CD14-positive monocyte (primary cell): ENCODE measurements around the gene CALHM5. TPM values are rescaled to one million over a fixed set of nuclear protein-coding genes. Genes with fewer than 3 reads are reported as not detected.
A peak's percentile ranks its signal among the peaks of the same experiment; 100 is the strongest.

Source experiments
- DNase-seq, 3 donors: peaks; one replicate each; pipeline ENCODE4 v3.0.0-alpha.2; 2011 to 2022
- H2AFZ ChIP-seq: 2 replicates; pipeline ENCODE4 v1.6.0; 2012; ENCODE audit warnings: mild to moderate bottlenecking, low read depth, low read length, inconsistent platforms; ENCODE audit not compliant: insufficient read depth, poor library complexity, severe bottlenecking
- H3K27ac ChIP-seq, 2 donors: 1 replicate in 1 of 2; 2 replicates in 1 of 2; pipeline ENCODE4 v1.5.1; 2012 to 2013; ENCODE audit warnings: low read length in 2 of 2, control low read depth in 1 of 2, inconsistent platforms in 1 of 2, low read depth in 1 of 2, mild to moderate bottlenecking in 1 of 2
- H3K27me3 ChIP-seq, 2 donors: one replicate each; pipeline versions ENCODE4 v1.6.0 to v1.6.1; 2011 to 2013; ENCODE audit warnings: low read length in 2 of 2; ENCODE audit not compliant: control insufficient read depth in 2 of 2, insufficient read depth in 2 of 2
- H3K36me3 ChIP-seq, 2 donors: replicated peaks in 1 of 2; 1 replicate in 1 of 2; 2 replicates in 1 of 2; pipeline versions ENCODE4 v1.5.1 to v1.6.1; 2012 to 2013; ENCODE audit warnings: low read length in 2 of 2, control low read depth in 1 of 2, inconsistent platforms in 1 of 2, mild to moderate bottlenecking in 1 of 2; ENCODE audit not compliant: insufficient read depth in 2 of 2, control insufficient read depth in 1 of 2
- H3K4me1 ChIP-seq, 2 donors: 1 replicate in 1 of 2; 2 replicates in 1 of 2; pipeline versions ENCODE4 v1.5.1 to v1.6.1; 2012 to 2013; ENCODE audit warnings: low read length in 2 of 2, control low read depth in 1 of 2, inconsistent platforms in 1 of 2, mild to moderate bottlenecking in 1 of 2, moderate library complexity in 1 of 2; ENCODE audit not compliant: insufficient read depth in 2 of 2, control insufficient read depth in 1 of 2
- H3K4me2 ChIP-seq: replicated peaks from 2 replicates; pipeline ENCODE3; 2012; ENCODE audit warnings: low read length, moderate library complexity, mild to moderate bottlenecking; ENCODE audit not compliant: poor library complexity, severe bottlenecking; ENCODE audit errors: extremely low read depth
- H3K4me3 ChIP-seq, 3 experiments: fragments of 200-600 bp in 1 of 3; sonication (generic) in 1 of 3; replicated peaks in 1 of 3; 1 replicate in 2 of 3; 2 replicates in 1 of 3; pipeline ENCODE4 v1.5.1; 2011 to 2013; ENCODE audit warnings: low read length in 3 of 3, mild to moderate bottlenecking in 3 of 3, control low read depth in 2 of 3, low read depth in 2 of 3, inconsistent platforms in 1 of 3, moderate library complexity in 1 of 3
- H3K79me2 ChIP-seq: 2 replicates; pipeline ENCODE4 v1.6.0; 2012; ENCODE audit warnings: mild to moderate bottlenecking, control low read depth, inconsistent platforms, low read length, moderate library complexity; ENCODE audit not compliant: insufficient read depth
- H3K9ac ChIP-seq: 2 replicates; pipeline ENCODE4 v1.6.0; 2017; ENCODE audit warnings: low read length, mild to moderate bottlenecking; ENCODE audit not compliant: insufficient read depth, poor library complexity, severe bottlenecking
- H3K9me3 ChIP-seq, 2 donors: replicated peaks in 1 of 2; 1 replicate in 1 of 2; 2 replicates in 1 of 2; pipeline versions ENCODE4 v1.5.1 to v1.6.1; 2012 to 2013; ENCODE audit warnings: low read length in 2 of 2, control low read depth in 1 of 2; ENCODE audit not compliant: control insufficient read depth in 1 of 2, insufficient read depth in 1 of 2
- H4K20me1 ChIP-seq: 2 replicates; pipeline ENCODE4 v1.6.0; 2012; ENCODE audit warnings: mild to moderate bottlenecking, low read length, control low read depth, moderate library complexity; ENCODE audit not compliant: insufficient read depth
- H3K27ac Mint-ChIP-seq, 7 donors: one replicate each; pipeline ENCODE4 v1.8.0; 2020; ENCODE audit warnings: mild to moderate bottlenecking in 7 of 7, mixed read lengths in 7 of 7, moderate library complexity in 6 of 7, inconsistent platforms in 2 of 7
- H3K27me3 Mint-ChIP-seq, 3 donors: one replicate each; pipeline ENCODE4 v1.8.0; 2021 to 2022; ENCODE audit warnings: low read depth in 3 of 3, mild to moderate bottlenecking in 3 of 3, mixed read lengths in 3 of 3, moderate library complexity in 3 of 3, inconsistent platforms in 1 of 3
- H3K36me3 Mint-ChIP-seq, 2 donors: one replicate each; pipeline ENCODE4 v1.8.0; 2020; ENCODE audit warnings: mixed read lengths in 2 of 2, inconsistent platforms in 1 of 2, mild to moderate bottlenecking in 1 of 2
- H3K4me1 Mint-ChIP-seq: one replicate; pipeline ENCODE4 v1.8.0; 2020; ENCODE audit warnings: mild to moderate bottlenecking, mixed read lengths
- H3K4me3 Mint-ChIP-seq, 2 donors: one replicate each; pipeline ENCODE4 v1.8.0; 2020; ENCODE audit warnings: mild to moderate bottlenecking in 2 of 2, mixed read lengths in 2 of 2, moderate library complexity in 1 of 2
- H3K9me3 Mint-ChIP-seq, 7 donors: one replicate each; pipeline ENCODE4 v1.8.0; 2020 to 2022; ENCODE audit warnings: mixed read lengths in 7 of 7, mild to moderate bottlenecking in 6 of 7, moderate library complexity in 6 of 7, inconsistent platforms in 2 of 7
- CTCF ChIP-seq: fragments of 200-600 bp; IDR thresholded peaks from one replicate; pipeline ENCODE4 v1.8.0; 2022; ENCODE audit warnings: antibody characterized with exemption, mild to moderate bottlenecking
- WGBS: methylation state at CpG from one replicate; pipeline ENCODE4 v1.1.5; 2013; ENCODE audit warnings: missing lambda C conversion rate; ENCODE audit not compliant: insufficient coverage; 5-methylcytosine and 5-hydroxymethylcytosine counted together
- intact Hi-C, 2 donors: fragments of 100-400 bp; cut with micrococcal nuclease; formaldehyde crosslinking; loops; one replicate each; pipeline versions ENCODE4 v1.15.0 to v1.15.1; 2023
- polyA plus RNA-seq, 3 donors: library from polyadenylated mRNA; depleted of rRNA in 1 of 3; unstranded in 2 of 3; stranded (reverse) in 1 of 3; fragments of 300-500 nt in 2 of 3; fragments of >200 nt in 1 of 3; fragmentation: Illumina TruSeq in 2 of 3; gene quantifications; 1 replicate in 2 of 3; 2 replicates in 1 of 3; pipeline ENCODE4 v1.2.3, GENCODE V29; 2012 to 2021

The CALHM5 gene
- polyA plus RNA-seq, 3 donors: 0.01 TPM; not detected in 2

GRCh38 chr6:116497113-116497676, 14.2 kb upstream of the CALHM5 start:
- Histone ChIP-seq H3K36me3 (no peaks in the 10 kb centered on the region), H3K9me3 (no peaks in the 10 kb centered on the region), H3K79me2 (no peaks in the 10 kb centered on the region), H3K27me3 (no peaks in the 10 kb centered on the region), H3K4me2 (no peak overlapping the region), H3K4me1 (peaks cover 5 to 7% of the 10 kb centered on the region in 2 donors), H3K4me3 (no peak overlapping the region), H3K27ac (no peak overlapping the region), H4K20me1 (no peaks in the 10 kb centered on the region), H3K9ac (no peak overlapping the region), H2AFZ (no peak overlapping the region)
- intact Hi-C loops: no loop called here
- H3K27ac Mint-ChIP-seq: no peak overlapping the region
- peaks cover 13% of the 10 kb centered on the region for H3K4me1 Mint-ChIP-seq
- no peak overlapping the region for H3K4me3 Mint-ChIP-seq
- H3K27me3 Mint-ChIP-seq: peaks cover 0 to 2% (median 2%) of the 10 kb centered on the region in 3 donors
- H3K9me3 Mint-ChIP-seq: peaks cover 0 to 5% (median 3%) of the 10 kb centered on the region in 7 donors
- DNase-seq: no peak
- H3K36me3 Mint-ChIP-seq: peaks cover 0 to under 1% of the 10 kb centered on the region in 2 donors
- WGBS: 86% methylated on average over 2 of the region's 3 CpGs
- TF ChIP-seq CTCF: no peak

GRCh38 chr6:116500969-116501433, 10.4 kb upstream of the CALHM5 start:
- H3K79me2 ChIP-seq: no peaks in the 10 kb centered on the region
- Mint-ChIP-seq H3K9me3 (peaks cover 2 to 21% (median 10%) of the 10 kb centered on the region in 7 donors), H3K36me3 (peaks cover 0 to 7% of the 10 kb centered on the region in 2 donors), H3K4me3 (no peak overlapping the region), H3K4me1 (peaks cover 8% of the 10 kb centered on the region), H3K27ac (peak overlapping the region in 1 of 7 donors; percentile 17), H3K27me3 (peaks cover 0 to 3% (median 2%) of the 10 kb centered on the region in 3 donors)
- no peak overlapping the region for H3K4me3 ChIP-seq
- no peaks in the 10 kb centered on the region for H3K9me3 ChIP-seq
- peaks cover 0 to 5% of the 10 kb centered on the region in 2 donors for H3K4me1 ChIP-seq
- H3K4me2 ChIP-seq: no peak overlapping the region
- peak in 1 of 3 donors; percentile 32 for DNase-seq
- no peak overlapping the region for H3K27ac ChIP-seq
- H2AFZ ChIP-seq: no peak overlapping the region
- TF ChIP-seq CTCF: no peak
- no peaks in the 10 kb centered on the region for H3K27me3 ChIP-seq
- no peaks in the 10 kb centered on the region for H3K36me3 ChIP-seq
- H3K9ac ChIP-seq: no peak overlapping the region
- intact Hi-C loops: no loop called here
- 91% methylated on average over 8 of the region's 9 CpGs for WGBS
- no peaks in the 10 kb centered on the region for H4K20me1 ChIP-seq
